A673 (cell line): Measurements from ENCODE around the gene SH3D19.

Experiments used
- CTCF ChIP-seq: fragments of 300-800, 200-600 bp; sonication (generic); conservative IDR thresholded peaks from 2 replicates; pipeline ENCODE4 v1.5.1; 2017; ENCODE audit warnings: low read depth, mild to moderate bottlenecking, antibody characterized with exemption, low read length, moderate library complexity, mixed read lengths
- EZH2 ChIP-seq: fragments of 200-600 bp; sonication (generic); IDR thresholded peaks from 2 replicates; pipeline ENCODE4 v1.6.1; 2017; ENCODE audit warnings: borderline replicate concordance, low read depth, mild to moderate bottlenecking, mixed read lengths, antibody characterized with exemption, low read length; ENCODE audit not compliant: poor library complexity, severe bottlenecking

GRCh38 chr4:151292038-151292437 lies 33.4 kb downstream of the SH3D19 start:
- no peak for TF ChIP-seq CTCF
- no peak for TF ChIP-seq EZH2
